Measurements from ENCODE around the gene LRRC27. TPM values are rescaled to one million over a fixed set of nuclear protein-coding genes. Genes with fewer than 3 reads are reported as not detected.
A peak's percentile ranks its signal among the peaks of the same experiment; 100 is the strongest.
"Not testable (repeated sequence)": the region's sequence is repeated elsewhere in the genome, so short reads cannot be mapped to it uniquely, and the experiment has no call there.

LRRC27 gene
- total RNA-seq, 4 donors from 2014 or later: 1.5 to 5.3 (median 2.4) TPM

DNA sequence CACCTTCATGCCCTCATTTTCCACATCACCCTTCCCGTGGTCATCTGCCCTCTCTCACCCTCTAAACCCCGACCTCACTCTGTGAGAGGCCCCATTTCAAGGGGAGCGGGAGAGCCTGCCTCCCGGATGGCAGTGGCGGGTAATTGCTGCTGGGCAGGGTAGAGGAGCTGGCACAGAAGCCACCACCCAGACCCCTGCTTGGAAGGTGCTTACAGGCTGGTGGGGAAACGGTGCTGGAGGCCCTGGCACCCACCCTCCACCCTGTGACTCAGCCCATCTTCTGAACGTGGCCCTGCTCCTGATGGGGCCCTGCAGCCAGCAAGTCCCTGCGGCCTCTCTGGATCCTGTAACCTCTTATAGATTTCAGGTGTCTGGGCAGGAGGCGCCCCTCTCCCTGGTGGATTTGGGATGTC is 54.4 kb downstream of the LRRC27 start:
- no peaks in the 10 kb centered on the region for H3K36me3 ChIP-seq
- no peak for DNase-seq

DNA sequence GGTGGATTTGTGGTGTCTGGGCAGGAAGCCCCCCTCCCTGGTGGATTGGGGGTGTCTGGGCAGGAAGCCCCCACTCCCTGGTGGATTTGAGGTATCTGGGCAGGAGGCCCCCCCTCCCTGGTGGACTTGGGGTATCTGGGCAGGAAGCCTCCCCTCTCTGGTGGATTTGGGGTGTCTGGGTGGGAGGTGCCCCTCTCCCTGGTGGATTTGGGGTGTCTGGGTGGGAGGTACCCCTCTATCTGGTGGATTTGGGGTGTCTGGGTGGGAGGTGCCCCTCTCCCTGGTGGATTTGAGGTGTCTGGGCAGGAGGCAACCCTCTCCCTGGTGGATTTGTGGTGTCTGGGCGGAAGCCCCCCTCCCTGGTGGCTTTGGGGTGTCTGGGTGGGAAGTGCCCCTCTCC is 54.9 kb downstream of the LRRC27 start:
- H3K9me3 ChIP-seq; H3K27ac ChIP-seq; H3K36me3 ChIP-seq; DNase-seq; H3K27me3 ChIP-seq; intact Hi-C loops (cut with DNase I); H3K4me3 ChIP-seq: not testable (repeated sequence)
- no CpG with 5 or more reads among the region's 1 CpG for WGBS, 2 donors
- peaks cover 4 to 28% (median 6%) of the 10 kb centered on the region in 3 donors for H3K4me1 ChIP-seq

More for the DNA sequence above, 54.4 kb downstream of the LRRC27 start:
- Histone ChIP-seq H3K4me3 (no peak overlapping the region), H3K27ac (no peak overlapping the region), H3K27me3 (no peaks in the 10 kb centered on the region), H3K4me1 (peaks cover 4 to 32% (median 6%) of the 10 kb centered on the region in 3 donors), H3K9me3 (peaks cover 0 to 1% (median 0%) of the 10 kb centered on the region in 3 donors)
- intact Hi-C loops (cut with DNase I): no loop called here
- WGBS, 2 donors: 72% methylated on average over 5 of the region's 9 CpGs; no CpG with 5 or more reads in 1 of the 2 donors
- no peak for TF ChIP-seq POLR2A (IDR thresholded peaks at IDR 0.05)
- TF ChIP-seq, protein P1, sequence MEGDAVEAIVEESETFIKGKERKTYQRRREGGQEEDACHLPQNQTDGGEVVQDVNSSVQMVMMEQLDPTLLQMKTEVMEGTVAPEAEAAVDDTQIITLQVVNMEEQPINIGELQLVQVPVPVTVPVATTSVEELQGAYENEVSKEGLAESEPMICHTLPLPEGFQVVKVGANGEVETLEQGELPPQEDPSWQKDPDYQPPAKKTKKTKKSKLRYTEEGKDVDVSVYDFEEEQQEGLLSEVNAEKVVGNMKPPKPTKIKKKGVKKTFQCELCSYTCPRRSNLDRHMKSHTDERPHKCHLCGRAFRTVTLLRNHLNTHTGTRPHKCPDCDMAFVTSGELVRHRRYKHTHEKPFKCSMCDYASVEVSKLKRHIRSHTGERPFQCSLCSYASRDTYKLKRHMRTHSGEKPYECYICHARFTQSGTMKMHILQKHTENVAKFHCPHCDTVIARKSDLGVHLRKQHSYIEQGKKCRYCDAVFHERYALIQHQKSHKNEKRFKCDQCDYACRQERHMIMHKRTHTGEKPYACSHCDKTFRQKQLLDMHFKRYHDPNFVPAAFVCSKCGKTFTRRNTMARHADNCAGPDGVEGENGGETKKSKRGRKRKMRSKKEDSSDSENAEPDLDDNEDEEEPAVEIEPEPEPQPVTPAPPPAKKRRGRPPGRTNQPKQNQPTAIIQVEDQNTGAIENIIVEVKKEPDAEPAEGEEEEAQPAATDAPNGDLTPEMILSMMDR (IDR thresholded peaks at IDR 0.05): no peak

DNA sequence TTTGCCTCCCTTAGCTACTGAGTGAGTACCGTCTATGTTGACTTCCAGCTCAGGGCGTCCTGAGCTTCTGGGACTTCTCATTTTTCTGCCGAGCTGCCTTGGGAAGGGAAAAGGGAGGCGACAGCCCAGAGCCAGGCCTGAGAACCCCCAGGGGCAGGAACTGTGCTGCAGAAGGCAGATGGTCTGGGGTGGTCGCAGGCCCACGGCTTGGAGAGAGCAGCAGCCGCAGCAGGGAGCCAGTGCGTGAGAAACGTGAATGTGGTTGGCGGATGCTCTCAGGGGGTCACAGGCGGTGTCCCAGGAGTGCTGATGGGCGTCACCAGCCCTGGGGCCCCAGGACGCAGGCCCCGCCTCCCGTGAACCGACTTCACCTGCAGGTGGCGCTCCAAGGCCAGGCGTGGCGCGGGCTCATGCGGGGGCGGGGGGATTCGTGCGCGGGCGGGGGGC is 55.8 kb downstream of the LRRC27 start:
- whole genome bisulfite sequencing, 2 donors: 0% methylated on average over 8 of the region's 26 CpGs; no CpG with 5 or more reads in 1 of the 2 donors
- Histone ChIP-seq H3K4me1 (peaks cover 4 to 23% (median 6%) of the 10 kb centered on the region in 3 donors), H3K4me3 (peak overlapping the region in 2 of 4 donors; percentile 13 to 43), H3K9me3 (no peaks in the 10 kb centered on the region), H3K27ac (peak overlapping the region in 3 of 4 donors; percentile 22 to 35 (median 25)), H3K36me3 (no peaks in the 10 kb centered on the region), H3K27me3 (no peaks in the 10 kb centered on the region)
- intact Hi-C loops (cut with DNase I): no loop called here
- no peak for DNase-seq
- TF ChIP-seq POLR2A (IDR thresholded peaks at IDR 0.05): no peak
- TF ChIP-seq, protein P1 (IDR thresholded peaks at IDR 0.05): peak; percentile 59 to 76 (median 70)

DNA sequence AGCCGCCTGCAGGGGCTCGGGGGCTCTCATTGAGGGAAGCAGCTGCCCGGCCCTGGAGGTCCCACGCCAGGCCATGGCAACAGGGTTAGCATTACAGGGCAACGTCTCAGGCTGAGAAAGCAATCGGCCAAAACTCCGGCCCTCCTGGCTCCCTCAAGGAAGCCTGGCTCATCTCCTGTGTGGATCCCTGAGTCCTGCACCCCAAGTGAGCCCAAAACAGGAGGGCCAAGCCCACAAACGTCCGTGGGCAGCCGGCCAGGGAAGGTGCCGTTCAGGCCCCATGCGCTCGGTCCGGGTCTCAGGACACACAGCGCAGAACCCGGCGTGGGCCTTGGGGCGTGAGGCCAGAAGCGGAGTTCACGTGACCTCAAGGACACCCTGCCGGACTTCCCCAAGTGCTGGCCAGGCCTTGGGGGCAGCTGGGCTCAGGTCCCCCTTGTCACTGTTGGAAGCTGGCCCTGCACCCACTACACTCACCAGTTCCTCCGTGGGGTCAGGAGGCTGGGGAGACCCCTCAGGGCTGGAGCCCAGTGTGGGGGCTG is 57.0 kb downstream of the LRRC27 start:
- WGBS, 2 donors: no CpG with 5 or more reads among the region's 22 CpGs
- H3K27me3 ChIP-seq: no peaks in the 10 kb centered on the region
- peaks cover 4 to 23% (median 6%) of the 10 kb centered on the region in 3 donors for H3K4me1 ChIP-seq
- H3K36me3 ChIP-seq: no peaks in the 10 kb centered on the region
- H3K4me3 ChIP-seq: no peak overlapping the region
- no peak for DNase-seq
- intact Hi-C loops (cut with DNase I): no loop called here
- no peak overlapping the region for H3K27ac ChIP-seq
- no peaks in the 10 kb centered on the region for H3K9me3 ChIP-seq
- TF ChIP-seq, protein P1 (IDR thresholded peaks at IDR 0.05): no peak
- no peak for TF ChIP-seq POLR2A (IDR thresholded peaks at IDR 0.05)

DNA sequence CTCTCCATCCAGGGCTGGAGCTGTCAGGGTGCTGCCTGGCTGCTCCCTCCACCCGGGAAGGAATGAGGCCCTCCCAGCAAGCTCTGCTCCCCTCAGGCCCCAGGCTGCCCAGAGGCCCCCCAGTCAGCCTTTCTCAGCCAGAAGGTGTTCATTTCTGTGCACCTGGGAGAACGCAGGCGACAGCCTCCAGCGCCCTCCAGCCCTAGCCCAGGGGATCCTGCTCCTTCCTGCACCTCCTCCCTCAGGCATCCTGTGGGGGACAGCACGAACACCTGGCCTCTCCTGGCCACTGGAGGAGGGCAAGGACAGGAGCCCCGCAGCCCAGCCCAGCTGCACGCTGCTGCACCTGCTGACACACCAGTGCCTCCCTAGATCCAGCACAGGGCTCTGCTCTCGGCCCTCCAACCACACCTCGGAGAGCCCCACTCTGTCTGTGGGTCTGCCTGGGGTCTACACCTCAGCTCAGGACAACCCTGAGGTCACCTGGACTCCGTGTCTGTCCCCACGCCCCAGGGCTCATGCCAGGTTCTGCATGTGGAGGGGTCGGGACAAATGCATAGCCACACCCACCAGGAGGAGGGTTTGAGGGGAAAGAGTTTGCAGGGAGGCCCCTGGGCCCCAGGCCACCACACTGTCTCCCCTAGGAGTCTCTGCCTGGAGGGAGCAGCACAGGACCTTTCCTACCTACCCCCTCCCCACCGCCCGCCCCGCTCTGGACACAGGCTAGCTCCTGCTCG is 57.6 kb downstream of the LRRC27 start:
- Histone ChIP-seq H3K4me3 (no peak overlapping the region), H3K9me3 (no peaks in the 10 kb centered on the region), H3K4me1 (peaks cover 4 to 23% (median 6%) of the 10 kb centered on the region in 3 donors), H3K27me3 (no peaks in the 10 kb centered on the region), H3K27ac (no peak overlapping the region), H3K36me3 (no peaks in the 10 kb centered on the region)
- DNase-seq: no peak
- WGBS, 2 donors: 41 to 60% methylated on average over 1 to 3 of the region's 16 CpGs
- intact Hi-C loops (cut with DNase I): loop anchor here (10.0 kb wide), 1 partner anchor 245 kb away; no protein-coding TSS in a partner anchor
- no peak for TF ChIP-seq POLR2A (IDR thresholded peaks at IDR 0.05)
- TF ChIP-seq, protein P1 (IDR thresholded peaks at IDR 0.05): no peak

Data from esophagus squamous epithelium (tissue), 5 donors.